ENCODE measurements around the gene DOC2B. TPM values are rescaled to one million over a fixed set of nuclear protein-coding genes. Genes with fewer than 3 reads are reported as not detected.

The DOC2B gene
- total and polyA plus RNA-seq, 2 of the 13 experiments (the other 11 are each of a cell fraction or from before 2014, with no cell fraction given), result 0.09 to 0.22 TPM

GRCh38 chr17:155576-155975 lies 25.9 kb downstream of the DOC2B start:
- Histone ChIP-seq H3K4me2 (ENCODE audit: low read depth, low read length) (no peak overlapping the region), H3K27me3 (ENCODE audit: control insufficient read depth in 1 of 2, insufficient read depth in 2 of 2, low read length in 2 of 2) (peaks cover 1 to 20% of the 10 kb centered on the region in 2 experiments; a peak in 3 of 5 replicates), H4K20me1 (ENCODE audit: insufficient read depth, low read length) (no peaks in the 10 kb centered on the region), H3K4me3 (replicated peaks in 1 of 3; ENCODE audit: insufficient read depth in 1 of 3, low read depth in 2 of 3, low read length in 3 of 3) (no peak overlapping the region), H3K4me1 (ENCODE audit: insufficient read depth, low read length) (peaks cover 24% of the 10 kb centered on the region), H3K9ac (ENCODE audit: insufficient read depth, low read depth, low read length) (no peak overlapping the region), H3K9me3 (ENCODE audit: low read length) (no peaks in the 10 kb centered on the region), H3K79me2 (ENCODE audit: insufficient read depth, low read length) (no peaks in the 10 kb centered on the region), H3K36me3 (replicated peaks in 1 of 2; ENCODE audit: control insufficient read depth in 1 of 2, insufficient read depth in 2 of 2, low read length in 2 of 2) (no peaks in the 10 kb centered on the region), H2AFZ (ENCODE audit: low read length) (no peak overlapping the region), H3K27ac (ENCODE audit: extremely low read length, insufficient read depth, low read length) (no peak overlapping the region)
- no TSS peak for BruUV-seq (replicated peaks)
- DNase-seq (ENCODE audit: low spot score) (no peak), FAIRE-seq (no peak), ATAC-seq (no peak)
- TF ChIP-seq MLX (CRISPR knock-in tag; IDR thresholded peaks at IDR 0.05) (no peak), HOXA7 (CRISPR knock-in tag; IDR thresholded peaks at IDR 0.05) (no peak), UBTF (CRISPR knock-in tag; IDR thresholded peaks at IDR 0.05) (no peak), XRCC5 (optimal IDR thresholded peaks at IDR 0.05; ENCODE audit: low read length) (no peak), KAT8 (CRISPR knock-in tag; IDR thresholded peaks at IDR 0.05) (no peak), ZBTB26 (CRISPR knock-in tag; IDR thresholded peaks at IDR 0.05; ENCODE audit: borderline replicate concordance) (no peak), ZNF275 (CRISPR knock-in tag; IDR thresholded peaks at IDR 0.05; ENCODE audit: borderline replicate concordance) (no peak)
- WGBS (ENCODE audit: low lambda C conversion rate), result 67% methylated on average over 3 of the region's 7 CpGs
- in situ Hi-C loops (cut with HindIII; ENCODE audit: extremely low pct_ligation_motif_present, low pct_unique_long_range_greater_than_20kb), result no loop called here
- CTCF ChIA-PET (ENCODE audit: low intra/inter-chr PET ratio, low total read pairs), result no interaction called here
- intact Hi-C loops (cut with micrococcal nuclease; ENCODE audit: unreplicated experiment), result no loop called here
- POLR2A ChIA-PET, result no interaction called here

Data from HepG2 (cell line).